ENCODE results near the gene PIGBOS1. TPM values are rescaled to one million over a fixed set of nuclear protein-coding genes. Genes with fewer than 3 reads are reported as not detected.

The PIGBOS1 gene
- total and polyA plus RNA-seq, 2 experiments from 2014 or later, result 9.1 to 16.7 TPM

GRCh38 chr15:55358471-55358870 lies 39.5 kb upstream of the PIGBOS1 start:
- Histone ChIP-seq H3K9me2 (ENCODE audit: insufficient read depth) (no peaks in the 10 kb centered on the region), H3K4me2 (no peak overlapping the region), H3K79me2 (replicated peaks; ENCODE audit: insufficient read depth) (no peaks in the 10 kb centered on the region), H3K4me3 (no peak overlapping the region), H2AFZ (no peak overlapping the region), H3K27me3 (ENCODE audit: insufficient read depth) (no peaks in the 10 kb centered on the region), H3F3A (replicated peaks; ENCODE audit: low read depth) (no peaks in the 10 kb centered on the region), H4K20me1 (replicated peaks; ENCODE audit: insufficient read depth) (no peaks in the 10 kb centered on the region), H3K4me1 (ENCODE audit: insufficient read depth) (peaks cover 4% of the 10 kb centered on the region; the same call in 1 of the 2 replicates), H3K36me3 (ENCODE audit: insufficient read depth) (no peaks in the 10 kb centered on the region), H3K27ac (ENCODE audit: low read depth) (no peak overlapping the region)
- Mint-ChIP-seq H3K4me3 (no peak overlapping the region), H3K27ac (no peak overlapping the region), H3K9me3 (no peaks in the 10 kb centered on the region; the same call in 2 of the 3 replicates), H3K4me1 (peaks cover 16% of the 10 kb centered on the region; the same call in 2 of the 3 replicates), H3K27me3 (ENCODE audit: insufficient read depth, low read depth, poor library complexity) (no peaks in the 10 kb centered on the region), H3K36me3 (ENCODE audit: low read depth) (no peaks in the 10 kb centered on the region)
- TF ChIP-seq POLR2AphosphoS5 (IDR thresholded peaks at IDR 0.05; ENCODE audit: low read depth), result no peak
- no peak for TF ChIP-seq ZNF114 (CRISPR knock-in tag; IDR thresholded peaks at IDR 0.05)
- TF ChIP-seq ZNF462 (CRISPR knock-in tag; IDR thresholded peaks at IDR 0.05), result no peak
- TF ChIP-seq REST (IDR thresholded peaks at IDR 0.05; ENCODE audit: unreplicated experiment), result no peak
- TF ChIP-seq ETS1 (IDR thresholded peaks at IDR 0.05), result no peak
- no peak for TF ChIP-seq CREB1 (CRISPR knock-in tag; IDR thresholded peaks at IDR 0.05; ENCODE audit: low read depth)
- TF ChIP-seq CTCF (conservative IDR thresholded peaks at IDR 0.05; ENCODE audit: low read depth in 2 of 2), result no peak
- TF ChIP-seq EZH2phosphoT487 (IDR thresholded peaks at IDR 0.05; ENCODE audit: unreplicated experiment), result no peak
- no peak for TF ChIP-seq ZNF331 (CRISPR knock-in tag; IDR thresholded peaks at IDR 0.05; ENCODE audit: low read depth)
- TF ChIP-seq JUNB (IDR thresholded peaks at IDR 0.05; ENCODE audit: unreplicated experiment), result no peak
- no peak for TF ChIP-seq STAT1 (IDR thresholded peaks at IDR 0.05; ENCODE audit: unreplicated experiment)
- no peak for TF ChIP-seq NANOG (IDR thresholded peaks at IDR 0.05; ENCODE audit: borderline replicate concordance)
- no peak for TF ChIP-seq EZH2 (IDR thresholded peaks at IDR 0.05; ENCODE audit: low read depth, unreplicated experiment)
- ATAC-seq (no peak), DNase-seq (ENCODE audit: low spot score) (no peak)

Measured in GM23338 (cell line).